ENCODE results near the gene C16orf96.

Gene C16orf96

GRCh38 chr16:4556112-4556511 is at the start of gene C16orf96:
C16orf96 (plus strand) TSS chr16:4556340; CDS start chr16:4556490, 150 bp downstream.
- Histone ChIP-seq H3K27ac (ENCODE audit: extremely low read depth, low read depth, low read length) (no peak within 1 kb of the TSS), H3K9me3 (ENCODE audit: control insufficient read depth, insufficient read depth, low read depth, low read length) (no peaks in the 10 kb centered on the region), H3K4me1 (ENCODE audit: control insufficient read depth, insufficient read depth, low read length) (no peaks in the 10 kb centered on the region), H3K4me3 (ENCODE audit: low read depth, low read length) (no peak within 1 kb of the TSS), H3K36me3 (ENCODE audit: control insufficient read depth in 2 of 2, insufficient read depth in 1 of 2, low read length in 2 of 2) (no peaks in the 10 kb centered on the region)
- TF ChIP-seq ZXDB (tag by site-specific recombination; IDR thresholded peaks at IDR 0.05) (no peak), ZBTB21 (tag by site-specific recombination; IDR thresholded peaks at IDR 0.05) (no peak), ZNF664 (tag by site-specific recombination; IDR thresholded peaks at IDR 0.05) (peak; percentile 47; the same call in 1 of the 2 replicates), ZNF292 (tag by site-specific recombination; IDR thresholded peaks at IDR 0.05; ENCODE audit: borderline replicate concordance, low read depth) (no peak)
- ChIA-PET CTCF (interaction anchor here (0.5 to 2.0 kb wide), 4 partner anchors 29 to 56 kb away, joined by 3 to 6 read pairs (median 4); no protein-coding TSS in a partner anchor), POLR2A (interaction anchor here (0.7 to 1.0 kb wide), 2 partner anchors 13 to 25 kb away, joined by 4 to 11 read pairs; no protein-coding TSS in a partner anchor)

- no peak overlapping the region for H3K4me3 ChIP-seq (ENCODE audit: low read depth, low read length)
- CTCF ChIA-PET: interaction anchor here (0.6 to 4.5 kb wide), 27 partner anchors 9 to 573 kb away, joined by 3 to 26 read pairs (median 4); partner anchors contain the start of gene MGRN1
- peaks cover 0 to 58% of the 10 kb centered on the region in 2 experiments; a peak in 2 of 3 replicates for H3K36me3 ChIP-seq (ENCODE audit: control insufficient read depth in 2 of 2, insufficient read depth in 1 of 2, low read length in 2 of 2)
- H3K9me3 ChIP-seq (ENCODE audit: control insufficient read depth, insufficient read depth, low read depth, low read length): no peaks in the 10 kb centered on the region
- no peaks in the 10 kb centered on the region for H3K4me1 ChIP-seq (ENCODE audit: control insufficient read depth, insufficient read depth, low read length)
- POLR2A ChIA-PET: interaction anchor here (0.6 kb wide), 1 partner anchor 26 kb away, joined by 4 read pairs; no protein-coding TSS in a partner anchor
- H3K27ac ChIP-seq (ENCODE audit: extremely low read depth, low read depth, low read length): no peak overlapping the region
- no peak for TF ChIP-seq YY1 (tag by site-specific recombination; IDR thresholded peaks at IDR 0.05)
- TF ChIP-seq FEZF1 (tag by site-specific recombination; IDR thresholded peaks at IDR 0.05): peak; percentile 89
- TF ChIP-seq ZNF776 (tag by site-specific recombination; IDR thresholded peaks at IDR 0.05; ENCODE audit: borderline replicate concordance): no peak
- TF ChIP-seq ZNF654 (tag by site-specific recombination; IDR thresholded peaks at IDR 0.05; ENCODE audit: low read depth): peak; percentile 95
- no peak for TF ChIP-seq ZNF280D (tag by site-specific recombination; IDR thresholded peaks at IDR 0.05)
- no peak for TF ChIP-seq WT1 (tag by site-specific recombination; IDR thresholded peaks at IDR 0.05)
- no peak for TF ChIP-seq ZNF24 (tag by site-specific recombination; IDR thresholded peaks at IDR 0.05)
- 0 out of 2 replicates have a peak, but pooled peaks have one; percentile 32 for TF ChIP-seq KLF17 (tag by site-specific recombination; IDR thresholded peaks at IDR 0.05)
- TF ChIP-seq ZNF23 (tag by site-specific recombination; IDR thresholded peaks at IDR 0.05; ENCODE audit: borderline replicate concordance): no peak
- TF ChIP-seq AEBP2 (tag by site-specific recombination; IDR thresholded peaks at IDR 0.05; ENCODE audit: borderline replicate concordance): no peak
- TF ChIP-seq ZNF600 (tag by site-specific recombination; IDR thresholded peaks at IDR 0.05): peak; percentile 22; the same call in 1 of the 2 replicates
- TF ChIP-seq ZNF169 (tag by site-specific recombination; IDR thresholded peaks at IDR 0.05): no peak
- peak; percentile 86 for TF ChIP-seq SCRT1 (tag by site-specific recombination; IDR thresholded peaks at IDR 0.05; ENCODE audit: borderline replicate concordance)
- TF ChIP-seq ZNF2 (tag by site-specific recombination; IDR thresholded peaks at IDR 0.05): peak; percentile 51; the same call in 1 of the 2 replicates
- no peak for TF ChIP-seq ZNF558 (tag by site-specific recombination; IDR thresholded peaks at IDR 0.05)
- peak; percentile 76; the same call in 1 of the 2 replicates for TF ChIP-seq ZNF677 (tag by site-specific recombination; IDR thresholded peaks at IDR 0.05)
- TF ChIP-seq ZBTB20 (tag by site-specific recombination; IDR thresholded peaks at IDR 0.05): no peak
- no peak for TF ChIP-seq ZNF223 (tag by site-specific recombination; IDR thresholded peaks at IDR 0.05)
- TF ChIP-seq SCRT2 (tag by site-specific recombination; IDR thresholded peaks at IDR 0.05): peak; percentile 97
- TF ChIP-seq CTCF (tag by site-specific recombination; IDR thresholded peaks at IDR 0.05): peak; percentile 83
- no peak for TF ChIP-seq ZNF580 (tag by site-specific recombination; IDR thresholded peaks at IDR 0.05)
- TF ChIP-seq ZNF521 (tag by site-specific recombination; IDR thresholded peaks at IDR 0.05): no peak
- no peak for TF ChIP-seq ZNF610 (tag by site-specific recombination; IDR thresholded peaks at IDR 0.05; ENCODE audit: borderline replicate concordance)
Measured at GRCh38 chr16:4506450-4506849, 49.7 kb upstream of the C16orf96 start.

Measured in HEK293 (cell line).